Central memory CD4-positive, alpha-beta T cell (primary cell): ENCODE data around the gene COL2A1.
A peak's percentile ranks its signal among the peaks of the same experiment; 100 is the strongest.

Experiments used
- DNase-seq: peaks from one replicate; pipeline ENCODE4 v3.0.0; 2022

Gene COL2A1

DNA sequence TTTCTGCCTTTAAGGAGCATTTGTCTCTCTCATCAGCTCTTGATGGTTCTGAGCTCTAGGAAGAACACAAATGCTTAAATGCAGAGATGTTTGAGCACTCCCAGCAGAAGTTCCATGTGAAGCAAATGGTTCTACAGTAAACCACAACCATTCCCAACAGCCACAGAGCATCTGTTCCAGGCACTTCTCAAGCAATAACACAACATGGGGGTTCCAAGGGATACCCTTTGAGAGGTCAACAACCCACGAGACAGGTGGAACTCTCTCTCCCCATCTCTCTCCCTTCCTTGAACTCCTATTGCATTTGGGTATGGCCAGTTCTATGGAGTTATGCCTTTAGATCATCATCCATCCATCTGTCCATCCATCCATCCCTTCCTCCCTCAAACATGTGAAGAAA, 5.2 kb upstream of the COL2A1 start:
- DNase-seq = no peak

DNA sequence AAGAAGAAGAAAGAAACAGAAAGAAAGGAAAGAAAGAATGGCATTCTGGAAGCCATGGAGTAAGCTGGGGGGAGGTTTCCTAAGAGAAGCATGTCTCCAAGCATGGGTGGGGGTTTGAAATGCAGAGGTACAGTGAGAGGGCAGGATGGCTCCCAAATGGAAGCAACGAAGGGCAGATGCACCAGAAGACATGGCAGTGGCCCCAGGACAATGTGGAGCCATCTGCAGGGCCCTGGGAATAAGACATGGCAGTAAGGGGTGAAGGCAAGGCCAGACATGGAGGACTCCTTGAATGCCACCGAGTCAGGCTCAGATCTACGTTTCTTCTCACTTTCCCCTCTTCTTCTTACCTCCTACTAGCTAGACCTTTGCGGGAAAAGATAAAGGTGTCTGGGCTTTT, 4.7 kb upstream of the COL2A1 start:
- no peak for DNase-seq

DNA sequence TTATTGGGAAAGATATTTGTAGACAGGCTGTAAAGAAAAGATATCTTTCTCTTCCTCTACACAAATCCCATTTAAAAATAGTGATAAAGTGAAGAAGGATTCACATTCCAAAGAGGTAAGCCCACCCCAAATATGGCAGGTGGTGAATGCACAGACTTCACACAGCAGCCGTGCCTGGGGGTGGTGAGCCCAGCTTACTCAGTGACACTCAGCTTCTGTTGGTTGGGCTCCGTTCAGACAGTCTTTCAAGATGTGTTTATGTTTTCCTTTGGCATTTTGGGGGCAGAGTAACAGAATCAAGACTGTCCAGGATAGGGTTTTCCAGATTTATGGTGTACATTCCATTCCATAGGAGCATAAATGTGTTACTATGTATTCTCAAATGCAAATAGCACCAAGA, 4.1 kb upstream of the COL2A1 start:
- no peak for DNase-seq

GRCh38 chr12:48007206-48007605, 2.9 kb upstream of the COL2A1 start:
- no peak for DNase-seq

DNA sequence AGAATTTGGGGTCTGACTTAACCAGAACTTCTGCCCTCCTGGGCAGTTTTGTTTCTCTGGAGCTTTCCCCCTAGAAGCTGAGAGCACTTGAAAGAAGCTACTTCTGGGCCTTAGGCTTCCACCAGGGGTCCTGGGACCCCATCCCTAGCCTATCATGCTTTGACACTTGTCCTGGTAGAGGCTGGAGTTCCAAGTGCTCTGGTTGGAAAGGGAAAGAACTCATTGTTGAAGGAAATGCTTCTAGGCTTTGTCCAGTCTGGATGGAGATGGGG, 1.4 kb upstream of the COL2A1 start:
- DNase-seq = no peak

DNA sequence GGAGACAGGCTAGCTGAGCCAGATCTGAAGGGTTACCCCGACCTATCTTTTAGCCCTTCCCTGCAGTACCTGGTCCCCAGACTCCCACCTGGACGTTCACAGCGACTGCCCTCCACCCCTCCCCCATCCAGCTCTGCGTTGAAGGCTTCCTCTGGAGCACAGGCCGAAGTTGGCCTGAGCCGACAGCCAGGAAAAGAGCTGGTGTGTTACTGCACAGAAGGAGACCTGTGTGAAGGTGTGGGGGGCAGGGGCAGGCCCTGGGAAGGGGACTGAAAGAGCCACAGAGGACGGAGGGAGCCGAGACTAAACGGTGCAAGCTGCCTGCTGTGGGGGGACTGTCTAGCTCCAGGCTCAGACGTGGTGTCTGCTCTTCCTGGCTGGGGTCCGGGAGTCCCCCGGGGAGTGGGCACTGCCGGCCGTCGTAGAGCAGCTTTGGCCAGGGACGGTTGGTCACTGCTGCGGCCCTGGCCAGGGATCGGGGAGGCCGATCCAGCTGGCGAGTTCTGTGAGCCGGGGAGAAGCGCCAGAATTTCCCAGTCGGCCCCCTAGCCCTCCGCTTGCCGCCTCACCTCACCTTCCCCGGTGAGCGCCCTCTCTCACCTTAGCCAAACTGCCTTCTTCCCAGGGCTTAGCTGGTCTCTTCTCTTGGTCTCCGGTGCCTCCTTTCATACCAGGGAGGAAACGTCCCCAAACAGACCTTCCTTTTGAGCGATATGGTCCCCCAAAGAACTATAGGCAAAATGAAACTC, 899 bp upstream of the COL2A1 start:
- DNase-seq = no peak

GRCh38 chr12:48003226-48004052, 837 bp downstream of the COL2A1 start:
- no peak for DNase-seq

DNA sequence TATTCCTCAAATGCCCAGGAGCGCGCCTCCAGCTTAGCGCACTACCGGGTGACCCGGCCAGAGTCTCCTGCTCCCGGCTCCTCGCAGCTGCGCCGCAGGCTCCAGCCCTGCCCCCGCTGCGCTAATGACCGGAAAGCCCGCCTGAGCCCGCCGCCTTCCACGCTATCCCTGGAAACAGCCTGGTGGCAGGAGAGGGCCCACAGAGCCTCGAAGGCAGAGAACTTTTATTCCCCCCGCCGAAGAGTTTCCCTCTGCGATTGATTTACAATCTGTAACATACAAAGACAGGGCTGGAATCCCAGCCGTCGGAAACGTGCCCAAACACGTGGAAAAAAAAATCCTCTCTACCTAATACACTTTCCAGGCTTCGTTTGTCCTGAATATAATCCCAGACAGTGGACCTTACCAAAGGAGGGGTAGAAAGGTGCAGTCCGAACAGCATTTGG, 1.5 kb downstream of the COL2A1 start:
- DNase-seq = no peak

GRCh38 chr12:48002414-48002730, 1.9 kb downstream of the COL2A1 start:
- no peak for DNase-seq

- DNase-seq = no peak
Observed at GRCh38 chr12:48001505-48002413, 2.5 kb downstream of the COL2A1 start.

GRCh38 chr12:48000878-48001504, 3.3 kb downstream of the COL2A1 start:
- no peak for DNase-seq

GRCh38 chr12:47999816-48000215, 4.5 kb downstream of the COL2A1 start:
- no peak for DNase-seq

DNA sequence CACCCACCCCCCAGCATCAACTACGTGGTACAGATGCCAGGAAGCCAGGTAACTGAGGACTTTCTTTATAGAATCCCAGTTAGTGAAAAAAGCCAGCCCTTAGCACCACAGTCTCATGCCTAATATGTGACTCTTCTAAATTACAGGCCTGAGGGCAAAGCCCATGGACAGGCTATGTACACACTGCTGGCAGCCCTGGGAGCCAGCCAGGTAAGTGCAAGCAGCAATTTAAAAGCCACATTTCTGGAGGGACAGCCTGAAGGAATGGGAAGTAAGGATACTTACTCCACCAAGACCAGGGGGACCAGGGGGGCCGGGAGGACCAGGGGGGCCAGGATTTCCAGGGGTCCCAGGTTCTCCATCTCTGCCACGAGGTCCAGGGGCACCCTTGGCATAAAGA, 7.0 kb downstream of the COL2A1 start:
- DNase-seq = no peak

DNA sequence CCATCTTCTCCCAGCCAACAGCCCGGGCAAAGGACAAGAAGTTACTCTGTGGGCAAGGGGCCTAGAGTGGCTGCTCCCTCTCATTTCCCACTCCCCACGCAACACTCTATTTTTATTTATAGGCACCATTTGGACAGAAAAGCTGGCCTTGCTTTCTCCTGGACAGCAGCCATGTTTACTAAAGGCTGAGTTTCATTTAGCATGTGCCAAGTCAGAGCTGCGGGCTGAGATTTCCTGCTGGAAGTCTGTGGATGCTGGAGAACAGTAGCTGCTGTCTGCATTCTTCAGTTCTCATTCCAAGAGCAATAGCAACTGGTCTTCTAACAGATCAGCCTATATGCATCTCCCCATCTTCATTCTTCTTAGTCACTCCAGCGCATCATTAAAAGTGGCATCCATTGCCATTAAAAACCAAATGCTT, 8.3 kb downstream of the COL2A1 start:
- DNase-seq = no peak

DNA sequence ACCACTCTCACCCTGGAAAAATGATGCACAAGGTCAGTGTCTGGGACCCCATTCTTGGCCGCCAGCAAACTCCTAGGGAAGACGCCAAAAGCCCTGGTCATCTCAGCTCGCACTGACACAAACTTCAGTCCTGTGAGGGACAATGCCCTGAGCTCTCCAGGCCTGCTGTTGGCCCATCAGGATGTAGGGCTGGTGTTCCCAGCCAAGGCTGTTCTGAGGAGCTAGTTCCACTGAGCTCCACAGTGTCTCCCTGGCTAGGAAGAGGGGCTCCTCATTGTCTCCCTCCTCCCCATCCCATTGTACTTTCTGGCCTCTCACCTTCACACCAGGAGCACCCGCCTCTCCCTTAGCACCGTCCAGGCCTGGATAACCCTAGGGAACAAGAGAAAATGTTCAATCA, 10.8 kb downstream of the COL2A1 start:
- DNase-seq = no peak

DNA sequence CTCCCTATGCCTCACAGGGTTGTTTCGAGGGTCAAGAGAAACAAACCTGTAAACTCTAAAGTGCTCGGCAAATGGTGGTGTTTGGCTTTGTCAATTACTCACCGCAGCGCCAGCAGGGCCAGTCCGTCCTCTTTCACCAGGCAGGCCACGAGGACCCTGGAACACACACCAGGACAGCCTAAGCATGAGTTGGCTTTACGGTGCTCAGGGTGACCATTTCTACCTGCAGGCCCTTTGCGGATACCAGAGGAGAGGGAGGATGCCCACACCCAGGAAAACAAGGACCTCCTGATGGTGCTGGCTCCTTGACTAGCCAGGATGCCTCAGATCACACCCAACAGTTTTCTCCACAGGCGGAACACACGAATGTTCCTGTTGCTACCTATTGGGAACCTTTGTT, 11.5 kb downstream of the COL2A1 start:
- no peak for DNase-seq

GRCh38 chr12:47991106-47992061, 12.9 kb downstream of the COL2A1 start:
- DNase-seq = no peak

DNA sequence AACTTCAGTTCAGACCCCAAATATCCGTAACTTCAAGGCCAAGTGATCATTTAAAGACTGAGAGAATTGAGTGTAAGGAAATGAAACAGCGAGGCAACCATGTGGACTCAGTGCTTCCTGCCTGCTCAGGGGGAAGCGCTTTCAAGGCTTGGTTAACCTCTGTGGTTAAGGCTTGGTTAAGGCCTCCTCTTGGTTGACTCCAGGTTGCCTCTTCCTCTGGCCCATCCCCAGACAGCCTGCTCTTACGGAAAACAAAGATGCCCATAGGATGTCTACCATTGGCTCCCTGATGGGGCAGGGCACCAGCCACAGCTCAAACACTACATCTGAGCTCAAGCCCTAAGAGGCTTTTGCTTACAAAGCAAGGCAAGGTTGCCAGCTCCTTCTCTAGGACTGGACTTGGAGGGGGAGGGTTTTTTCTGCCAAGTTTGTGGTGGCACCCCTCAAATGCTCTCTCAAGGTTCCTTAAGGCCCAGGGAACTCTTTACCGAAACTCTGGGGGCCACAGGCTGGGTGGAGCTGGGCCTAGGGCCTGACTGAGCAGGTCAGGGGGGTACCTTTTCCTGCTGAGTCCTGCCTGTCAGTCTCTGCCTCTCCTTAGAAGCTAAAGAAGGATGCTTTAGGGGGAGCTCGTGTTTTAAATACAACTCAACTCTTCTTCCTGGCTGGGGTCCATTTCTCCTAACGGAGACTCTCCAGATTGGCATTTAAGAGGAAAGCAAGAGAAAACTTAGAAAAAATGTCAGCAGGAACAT, 13.7 kb downstream of the COL2A1 start:
- DNase-seq = peak; percentile 71

DNA sequence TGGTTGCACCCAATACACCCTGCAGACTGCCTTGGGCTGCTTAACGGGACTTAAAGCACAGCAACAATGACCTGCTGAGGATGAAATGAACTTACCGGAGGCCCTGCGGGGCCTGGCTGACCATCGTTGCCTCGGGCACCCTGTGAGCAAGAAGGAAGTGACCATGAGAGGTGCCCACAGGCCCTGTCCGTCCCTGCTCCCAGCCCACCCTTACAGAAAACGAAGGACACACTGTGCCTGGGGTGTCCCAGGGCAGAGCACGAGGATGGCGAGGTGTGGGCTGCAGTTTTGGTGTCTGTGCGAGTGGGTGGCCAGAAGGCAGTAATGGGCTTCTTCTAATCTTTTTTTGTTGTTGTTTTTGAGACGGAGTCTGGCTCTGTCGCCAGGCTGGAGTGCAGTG, 14.6 kb downstream of the COL2A1 start:
- DNase-seq = no peak

DNA sequence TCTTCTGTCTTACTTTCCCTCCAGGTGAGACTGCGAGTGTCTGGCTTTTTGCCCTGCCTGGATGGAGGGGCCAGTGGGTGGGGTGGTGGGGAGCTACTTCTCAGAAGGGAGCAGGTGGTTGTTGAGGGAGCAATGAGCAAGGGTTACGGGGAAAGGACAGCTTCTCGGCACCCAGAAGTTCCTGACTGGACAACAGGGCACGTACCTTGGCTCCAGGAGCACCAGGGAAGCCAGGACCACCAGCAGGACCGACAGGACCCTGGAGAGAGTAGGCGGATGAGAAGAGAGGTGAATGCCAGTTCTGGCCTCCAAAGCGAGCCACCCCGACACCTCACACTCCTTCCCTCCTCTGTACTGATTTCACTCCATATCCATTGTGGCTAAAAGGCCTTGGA, 15.3 kb downstream of the COL2A1 start:
- no peak for DNase-seq
